GM04503 (cell line): Measurements from ENCODE around the gene RELL2.

ENCODE experiments used
- DNase-seq: peaks from one replicate; pipeline ENCODE4 v3.0.0-alpha.2; 2012; ENCODE audit warnings: low read depth

RELL2 gene

DNA sequence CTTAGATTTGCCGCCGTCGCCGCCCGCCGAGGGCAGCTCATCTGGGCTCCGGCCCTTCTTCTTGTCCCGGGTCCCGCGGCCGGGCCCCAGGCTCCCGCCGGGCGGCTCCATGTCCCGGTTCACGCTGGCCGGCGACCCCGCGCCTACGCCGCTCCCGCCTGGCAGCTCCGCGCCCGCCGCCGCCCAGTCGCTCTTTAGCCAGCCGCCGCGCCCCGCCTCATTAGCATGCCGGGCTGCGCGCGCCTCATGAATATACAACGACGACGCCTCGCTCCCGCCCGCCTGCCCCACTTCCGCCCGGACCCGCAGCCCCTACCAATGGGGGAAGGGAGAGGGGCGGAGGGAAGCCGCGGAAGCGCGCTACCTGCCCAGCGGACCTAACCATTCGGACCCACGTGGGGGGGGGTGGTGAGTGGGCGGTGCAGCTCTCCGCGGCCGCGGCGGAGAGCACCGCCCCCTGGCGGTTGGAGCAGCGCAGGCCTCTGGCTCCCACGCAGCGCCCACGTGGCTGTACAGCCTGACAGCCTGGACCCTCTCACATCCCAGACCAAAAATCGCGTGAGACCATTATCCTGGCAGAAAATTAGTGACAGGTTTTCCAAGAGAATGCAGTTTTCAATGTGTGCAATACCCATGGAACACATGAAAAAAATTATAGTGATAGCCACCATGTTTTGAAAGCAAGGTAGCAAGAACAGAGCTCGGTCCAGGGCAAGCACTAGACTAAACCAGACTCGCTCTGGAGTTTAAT, 17.8 kb upstream of the RELL2 start, which contains the start of gene DIAPH1:
Gene DIAPH1, minus strand, starts transcription at position 197 of the 751 bp plus-strand sequence. Its CDS starts 86 bp downstream, at position 111.
- peak; percentile 51 for DNase-seq

DNA sequence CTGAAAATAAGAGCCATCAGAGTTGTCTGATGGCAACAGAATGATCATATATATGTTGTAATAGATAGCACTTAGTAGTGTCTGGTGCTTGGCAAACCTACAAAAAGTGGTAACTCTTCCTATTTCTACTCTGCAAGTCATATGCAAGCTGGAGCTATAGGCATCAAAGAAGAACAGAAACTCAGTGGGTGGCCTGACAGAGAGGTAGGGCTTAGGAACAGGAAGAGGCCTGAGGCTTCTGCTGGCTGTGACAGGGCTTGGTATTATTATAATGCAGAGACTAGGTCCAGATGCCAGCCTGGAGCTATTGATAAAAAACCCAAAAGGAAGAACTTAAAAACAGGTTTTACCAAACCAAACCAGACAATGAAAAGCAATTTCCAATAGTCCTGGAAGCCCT, 13.6 kb upstream of the RELL2 start:
- DNase-seq: no peak

DNA sequence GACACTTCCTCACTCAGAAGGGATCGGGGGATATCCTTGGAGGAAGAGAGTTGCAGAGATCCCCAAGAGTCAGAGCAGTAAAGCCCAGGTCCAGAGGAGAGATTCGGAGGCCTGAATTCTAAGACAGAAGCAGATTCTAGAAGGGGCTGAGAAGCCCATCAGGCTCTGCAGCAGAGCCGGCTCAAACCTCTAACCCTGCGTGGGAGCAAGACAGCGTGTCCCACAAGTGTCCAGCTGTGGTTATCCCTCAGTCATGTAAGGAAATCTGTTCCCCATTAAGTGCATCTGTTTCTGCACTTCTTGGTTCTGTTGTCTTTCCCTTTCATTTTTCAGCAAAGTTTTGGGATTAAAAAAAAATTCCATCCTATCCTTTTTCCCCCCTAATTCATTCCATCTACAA, 13.2 kb upstream of the RELL2 start:
- DNase-seq: no peak

DNA sequence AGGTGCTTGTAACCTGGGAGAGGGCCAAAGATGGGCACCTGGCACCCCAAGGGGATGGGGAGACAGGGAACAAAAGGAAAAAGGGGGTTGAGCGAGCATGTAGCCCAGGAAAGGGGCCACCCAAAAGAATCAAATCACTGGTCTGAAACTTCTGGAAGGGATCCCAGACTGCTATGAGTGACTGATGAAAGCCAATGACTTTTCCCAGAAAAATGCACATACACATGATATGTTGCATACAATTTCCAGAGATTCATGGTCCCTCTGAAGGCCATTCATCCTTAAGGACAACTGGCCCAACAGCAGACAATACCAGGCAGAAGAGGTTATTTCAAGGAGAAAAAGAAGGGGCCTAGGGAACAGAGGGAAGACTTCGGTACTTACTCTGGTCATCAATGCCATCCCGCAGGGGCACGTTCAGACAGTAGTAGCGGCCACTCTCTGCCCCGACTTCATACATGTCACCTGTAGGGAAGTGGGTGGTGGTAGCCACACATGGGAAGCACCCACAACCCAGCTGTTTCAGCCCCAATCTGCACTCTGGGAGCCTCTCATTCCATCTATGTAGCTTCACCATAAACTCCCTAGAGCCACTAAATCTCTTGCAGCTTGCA, 8.5 kb upstream of the RELL2 start:
- no peak for DNase-seq

DNA sequence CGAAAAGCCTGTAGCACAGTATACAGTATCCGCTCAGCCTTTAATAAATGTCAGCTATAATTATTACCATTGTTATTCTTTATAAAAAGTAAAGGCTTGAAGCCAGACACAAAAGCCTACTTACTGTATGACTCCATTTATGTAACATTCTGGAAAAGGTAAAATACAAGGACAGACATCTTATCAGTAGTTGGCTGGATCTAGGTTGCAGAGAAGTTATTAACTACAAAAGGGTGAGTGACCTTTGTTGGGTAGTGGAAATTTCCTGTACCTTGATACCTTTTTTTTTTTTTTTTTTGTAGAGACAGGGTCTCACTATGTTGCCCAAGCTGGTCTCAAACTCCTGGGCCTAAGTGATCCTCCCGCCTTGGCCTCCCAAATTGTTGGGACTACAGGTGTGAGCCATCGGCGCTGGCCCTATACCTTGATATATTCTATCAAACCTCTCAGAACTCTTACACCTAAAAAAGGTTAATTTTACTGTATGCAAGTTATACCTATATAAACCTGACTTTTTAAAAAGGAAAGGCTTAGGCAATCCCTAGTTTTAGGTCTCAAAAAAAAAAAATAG, 6.1 kb upstream of the RELL2 start:
- DNase-seq: no peak

DNA sequence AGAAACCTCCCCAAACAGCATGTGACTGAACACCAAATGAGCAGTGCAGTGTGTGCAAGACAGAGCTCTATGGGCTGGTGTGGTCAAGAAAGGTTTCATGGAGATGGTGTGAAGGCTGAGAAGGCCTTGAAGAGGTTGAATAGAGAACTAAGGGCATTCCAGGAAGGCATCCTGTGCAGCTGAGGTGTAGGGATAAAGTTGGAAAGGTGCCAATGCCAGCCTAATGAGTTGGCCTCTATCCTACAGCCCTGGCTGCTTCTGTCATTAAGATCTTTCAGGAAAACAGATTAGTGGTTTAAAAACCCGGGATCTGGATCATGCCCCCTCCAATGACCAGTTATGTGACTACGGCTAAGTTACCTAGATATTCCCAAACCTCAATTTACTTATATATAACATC, 4.1 kb upstream of the RELL2 start:
- no peak for DNase-seq

DNA sequence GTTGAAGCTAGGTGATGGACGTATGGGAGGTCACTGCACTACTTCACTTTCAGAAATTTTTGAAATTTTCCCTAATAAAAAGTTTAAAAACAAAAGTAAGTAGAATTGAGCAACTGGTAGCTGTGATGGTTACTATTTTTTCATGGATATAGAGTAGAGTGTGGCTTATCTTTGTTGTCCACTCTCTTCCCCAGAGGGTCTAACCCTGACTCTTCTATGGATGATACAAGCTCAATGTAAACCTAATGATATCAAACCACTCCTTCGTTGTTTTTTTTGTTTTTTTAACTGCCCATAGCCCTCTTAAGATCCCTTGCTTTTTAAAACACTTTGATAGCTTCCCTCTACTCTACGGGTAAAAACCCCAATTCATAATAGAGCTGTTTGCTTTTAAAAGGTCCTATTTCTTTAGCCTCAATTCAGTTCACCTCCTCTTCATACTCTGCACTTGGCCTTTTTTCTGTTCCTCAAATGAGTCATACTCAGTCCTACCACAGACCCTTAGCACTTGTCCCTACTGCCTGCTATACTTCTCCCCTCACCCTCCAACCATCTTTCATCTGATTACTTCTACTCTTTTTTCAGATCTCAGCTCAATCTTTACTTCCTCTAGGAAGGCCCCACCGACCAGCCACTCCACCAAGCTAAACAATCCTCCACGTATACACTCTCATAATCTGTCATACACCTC, 2.8 kb upstream of the RELL2 start:
- no peak for DNase-seq

DNA sequence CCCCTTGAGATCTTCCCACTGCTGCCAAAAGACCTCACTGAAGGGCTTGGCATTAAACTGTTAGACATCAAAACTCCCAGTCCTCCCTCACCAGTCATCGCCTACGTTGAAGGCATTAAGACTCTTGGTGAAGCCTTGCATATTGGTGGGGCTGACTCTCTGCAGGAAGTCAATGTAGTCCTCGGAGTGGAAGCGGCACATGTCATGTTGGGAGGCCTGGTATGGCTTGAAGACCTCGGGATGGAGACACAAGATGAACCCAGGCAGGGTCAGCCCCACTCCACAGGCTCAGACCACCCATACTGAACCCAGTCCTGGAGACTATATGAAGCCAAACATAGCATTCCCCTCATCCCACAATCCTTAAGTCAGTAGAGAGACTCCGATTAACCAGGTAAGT, 2.1 kb upstream of the RELL2 start:
- no peak for DNase-seq

DNA sequence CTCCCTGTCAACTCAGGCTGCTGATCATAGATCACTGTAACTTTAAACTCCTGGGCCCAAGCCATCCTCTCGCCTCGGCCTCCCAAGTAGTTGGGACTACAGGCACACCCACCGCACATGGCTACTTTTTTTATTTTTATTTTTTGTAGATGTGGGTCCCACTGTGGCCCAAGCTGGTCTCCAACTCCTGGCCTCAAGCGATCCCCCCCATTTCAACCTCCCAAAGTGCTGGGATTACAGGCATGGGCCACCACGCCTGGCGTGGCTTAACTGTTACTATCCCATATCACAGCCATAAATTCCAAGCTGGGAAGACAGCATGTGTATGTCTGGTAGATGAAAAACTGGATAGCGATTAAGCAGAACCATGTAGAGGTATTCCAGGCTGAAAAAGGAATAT, 1.2 kb upstream of the RELL2 start:
- DNase-seq: no peak

DNA sequence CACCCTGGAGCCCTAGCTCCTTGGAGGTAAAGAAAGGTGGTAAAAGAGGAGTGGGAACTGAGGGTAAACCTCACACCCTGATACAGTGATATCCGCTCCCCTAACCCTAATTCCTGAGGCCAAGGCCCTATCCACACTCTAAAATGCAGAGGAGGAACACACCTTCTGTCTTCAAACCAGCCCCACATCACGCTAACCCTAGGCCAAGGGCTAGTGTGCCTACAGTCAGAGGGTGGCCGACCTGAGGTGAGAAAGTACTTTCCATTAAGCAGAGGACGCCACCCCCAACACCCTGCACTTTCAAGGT, 738 bp upstream of the RELL2 start:
- DNase-seq: no peak

DNA sequence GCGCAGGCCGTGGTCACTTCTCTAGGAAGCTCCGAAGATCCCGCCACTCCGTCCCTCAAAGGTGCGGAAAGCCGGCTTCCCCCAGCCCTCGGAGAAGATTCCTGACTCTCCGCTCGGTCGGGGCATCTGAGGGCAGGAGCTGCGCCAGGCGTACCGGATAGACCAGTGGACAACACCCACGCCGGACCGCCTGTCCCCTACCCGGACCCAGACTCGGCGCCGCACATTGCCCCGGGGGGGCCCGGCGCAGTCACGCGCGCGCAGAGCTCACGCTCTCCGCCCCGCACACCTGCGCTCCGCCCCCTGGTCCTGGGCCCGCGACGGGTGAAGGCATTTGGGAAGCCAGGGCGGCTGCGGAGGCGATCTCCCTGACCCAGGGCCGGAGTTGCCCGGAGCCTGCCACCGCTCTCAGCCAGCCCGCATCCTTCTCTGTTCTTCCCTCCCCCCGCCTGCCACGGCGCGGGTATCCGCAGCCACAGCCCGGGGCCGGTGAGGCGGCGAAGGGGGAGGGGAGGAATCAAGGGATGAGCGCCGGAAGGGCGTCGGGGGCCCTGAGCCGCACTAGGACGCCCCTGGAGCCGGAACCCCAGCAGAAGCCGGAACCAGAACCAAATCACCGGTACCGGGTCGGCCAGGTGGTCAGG, 448 bp downstream of the RELL2 start:
- DNase-seq: no peak

DNA sequence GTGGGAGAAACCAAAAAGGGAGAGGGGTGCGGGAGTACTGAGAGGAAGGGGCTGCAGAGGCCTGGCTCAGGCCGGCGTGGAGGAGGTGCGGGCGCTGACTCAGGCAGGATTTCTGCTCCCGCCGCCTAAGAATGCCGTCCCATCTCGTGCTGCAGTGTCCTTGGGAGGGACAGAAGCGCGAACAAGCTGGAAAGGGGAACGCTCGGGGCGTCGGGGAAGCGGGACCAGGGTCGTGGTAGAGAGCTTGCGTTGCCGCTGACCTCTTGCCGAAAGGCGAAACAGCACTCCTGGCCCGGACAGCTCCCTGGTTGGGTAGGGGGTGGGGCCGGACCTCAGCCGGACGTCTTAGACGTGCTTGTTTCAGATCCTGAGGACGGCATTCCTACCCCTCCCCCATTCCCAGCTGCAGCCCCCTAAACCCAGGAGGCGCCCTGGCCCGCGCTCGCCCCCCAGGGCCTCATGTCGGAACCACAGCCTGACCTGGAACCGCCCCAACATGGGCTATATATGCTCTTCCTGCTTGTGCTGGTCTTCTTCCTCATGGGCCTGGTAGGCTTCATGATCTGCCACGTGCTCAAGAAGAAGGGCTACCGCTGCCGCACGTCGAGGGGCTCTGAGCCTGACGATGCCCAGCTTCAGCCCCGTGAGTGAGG, 1.1 kb downstream of the RELL2 start:
- DNase-seq: no peak

DNA sequence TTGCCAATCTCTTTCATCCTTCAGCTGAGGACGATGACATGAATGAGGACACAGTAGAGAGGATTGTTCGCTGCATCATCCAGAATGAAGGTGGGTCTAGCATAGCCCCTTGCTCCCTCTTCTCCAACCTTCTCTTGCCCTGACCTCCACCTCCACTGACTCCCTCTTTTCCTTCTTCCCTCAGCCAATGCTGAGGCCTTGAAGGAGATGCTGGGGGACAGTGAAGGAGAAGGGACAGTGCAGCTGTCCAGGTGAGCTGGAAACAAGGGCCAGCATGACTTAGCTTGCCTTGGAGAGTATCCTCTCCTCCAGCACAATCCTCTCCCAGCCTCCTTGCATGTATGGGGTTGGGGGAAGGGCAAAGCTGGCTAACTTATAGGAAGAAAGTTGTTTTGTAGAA, 2.0 kb downstream of the RELL2 start:
- no peak for DNase-seq

DNA sequence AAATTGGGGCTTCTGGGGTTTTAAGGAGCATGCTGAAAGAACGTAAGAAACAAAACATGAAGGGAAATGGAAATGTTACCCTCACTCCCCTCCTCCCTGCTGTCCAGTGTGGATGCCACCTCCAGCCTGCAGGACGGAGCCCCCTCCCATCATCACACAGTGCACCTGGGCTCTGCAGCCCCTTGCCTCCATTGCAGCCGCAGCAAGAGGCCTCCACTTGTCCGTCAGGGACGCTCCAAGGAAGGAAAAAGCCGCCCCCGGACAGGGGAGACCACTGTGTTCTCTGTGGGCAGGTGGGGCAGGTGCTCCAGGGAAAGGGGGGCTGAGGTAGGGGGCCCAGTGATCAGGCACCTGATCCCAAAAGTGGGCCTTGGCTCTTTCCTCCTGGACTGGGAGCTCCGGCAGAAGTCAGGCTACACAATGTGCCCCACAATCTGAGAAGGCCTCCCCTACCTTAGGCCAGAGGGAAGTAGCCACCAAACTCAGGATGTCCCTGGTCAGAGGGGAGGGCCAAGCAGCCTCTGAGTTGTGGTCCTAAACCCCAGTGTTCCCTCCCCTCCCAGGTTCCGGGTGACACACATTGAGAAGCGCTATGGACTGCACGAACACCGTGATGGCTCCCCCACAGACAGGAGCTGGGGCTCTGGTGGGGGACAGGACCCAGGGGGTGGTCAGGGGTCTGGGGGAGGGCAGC, 2.7 kb downstream of the RELL2 start:
- DNase-seq: no peak

DNA sequence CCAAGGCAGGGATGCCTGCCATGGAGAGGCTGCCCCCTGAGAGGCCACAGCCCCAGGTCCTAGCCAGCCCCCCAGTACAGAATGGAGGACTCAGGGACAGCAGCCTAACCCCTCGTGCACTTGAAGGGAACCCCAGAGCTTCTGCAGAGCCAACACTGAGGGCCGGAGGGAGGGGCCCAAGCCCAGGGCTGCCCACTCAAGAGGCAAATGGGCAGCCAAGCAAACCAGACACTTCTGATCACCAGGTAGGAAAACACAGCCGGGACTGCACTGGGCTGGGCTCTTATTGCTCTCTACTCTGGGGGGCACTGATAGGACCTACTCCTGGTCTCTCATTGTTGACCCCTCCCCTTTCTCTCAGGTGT, 3.2 kb downstream of the RELL2 start:
- DNase-seq: no peak

DNA sequence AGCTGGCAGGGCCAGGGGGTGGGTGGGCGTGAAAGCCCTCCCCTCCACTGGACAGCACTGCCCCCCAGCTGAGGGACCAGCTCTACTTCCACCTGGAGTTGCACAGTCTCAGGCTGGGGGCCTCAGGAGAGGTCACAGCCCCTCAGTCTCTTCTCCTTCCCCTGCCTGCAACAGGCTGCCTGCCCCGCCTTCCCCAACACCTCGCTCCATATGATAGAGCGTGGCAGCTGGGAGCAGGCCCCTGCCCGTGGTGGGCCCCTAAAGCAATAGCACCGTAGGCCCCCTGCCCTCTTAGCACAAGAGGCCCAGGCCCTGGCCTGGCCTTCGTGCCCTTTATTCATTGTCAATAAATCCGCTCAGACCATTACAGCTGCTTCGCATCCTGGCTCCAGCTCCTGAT, 3.9 kb downstream of the RELL2 start:
- DNase-seq: no peak

DNA sequence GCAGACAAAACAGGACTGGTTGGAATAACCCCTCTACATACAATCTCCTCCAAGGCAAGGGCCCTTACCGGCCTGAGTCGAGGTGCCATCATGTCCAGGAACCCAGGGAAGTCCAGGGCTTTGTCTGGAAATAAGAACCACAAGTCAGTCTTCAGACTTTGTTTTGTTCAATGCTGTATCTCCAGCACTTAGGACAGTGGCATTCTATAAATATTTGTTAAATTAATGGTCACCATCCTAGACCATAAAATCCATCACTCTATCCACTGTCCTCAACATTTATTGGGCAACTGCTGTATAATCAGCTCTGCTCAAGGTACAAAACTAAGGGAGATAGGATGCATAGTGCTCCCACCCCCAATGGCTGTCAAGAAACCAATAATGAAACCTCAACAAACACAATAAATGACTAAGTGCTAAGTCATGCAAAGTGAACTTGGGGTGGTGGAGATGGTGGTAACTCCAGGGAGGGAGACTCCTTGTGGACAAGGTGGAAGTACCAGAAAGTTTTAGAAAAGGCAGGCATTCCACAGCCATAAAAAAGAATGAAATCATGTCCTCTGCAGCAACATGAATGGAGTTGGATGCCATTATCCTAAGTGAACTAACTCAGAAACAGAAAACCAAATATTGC, 5.0 kb downstream of the RELL2 start:
- peak; percentile 47 for DNase-seq

DNA sequence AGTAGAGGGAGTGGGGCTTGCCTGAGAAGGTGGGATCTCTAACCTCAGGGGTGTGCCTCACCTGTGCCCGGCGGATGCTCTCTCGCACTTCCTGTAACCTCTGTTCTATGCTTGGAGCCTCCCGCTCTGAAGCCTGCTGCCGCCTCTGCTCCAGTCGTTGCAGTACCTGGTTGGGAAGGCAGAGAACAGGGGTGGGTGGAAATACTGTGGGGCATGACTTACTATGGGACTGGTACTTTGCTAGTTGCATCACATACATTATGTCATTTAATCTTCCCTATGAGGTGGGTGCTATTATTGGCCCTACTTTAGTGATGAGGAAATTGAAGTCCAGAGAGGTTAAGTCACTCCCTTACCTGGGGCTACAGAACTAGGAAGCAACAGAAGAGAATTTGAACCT, 9.2 kb downstream of the RELL2 start:
- no peak for DNase-seq

DNA sequence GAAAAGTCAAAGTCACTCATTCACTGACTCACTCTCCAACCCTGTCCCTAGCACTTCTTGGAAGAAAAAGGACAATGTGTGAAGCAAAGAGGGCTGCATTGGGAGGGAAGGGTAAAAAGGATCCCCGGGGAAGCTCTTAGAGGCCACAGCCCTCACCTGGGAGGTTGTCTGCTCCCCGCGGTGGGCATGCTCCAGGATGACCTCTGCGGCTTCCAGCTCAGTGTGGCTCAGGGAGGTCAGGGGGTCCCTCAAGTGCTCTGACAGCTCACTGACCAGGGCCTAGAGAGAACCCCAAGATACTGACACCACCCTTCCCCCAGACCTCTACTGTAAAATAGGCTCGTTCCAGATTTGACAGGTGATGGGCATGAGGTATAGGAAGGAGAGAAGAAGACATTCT, 10.4 kb downstream of the RELL2 start:
- DNase-seq: no peak

DNA sequence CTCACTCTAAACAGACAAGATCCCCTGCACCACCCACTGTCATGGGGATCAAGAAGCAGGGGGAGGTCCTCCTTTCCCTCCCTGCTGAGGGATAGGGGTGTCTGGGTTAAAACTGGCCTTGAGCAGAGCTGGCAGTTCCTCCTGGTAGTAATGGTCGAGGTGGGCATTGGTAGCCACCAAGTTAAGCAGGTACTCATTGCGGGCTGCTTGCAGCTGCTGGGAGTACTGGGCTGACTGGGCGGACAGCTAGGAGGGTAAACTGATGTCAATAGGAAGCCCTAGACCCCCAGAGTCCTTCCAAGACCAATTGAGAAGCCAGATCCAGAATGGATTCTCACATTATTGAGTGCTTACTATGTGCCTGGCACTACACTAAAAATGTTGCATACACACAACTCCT, 11.1 kb downstream of the RELL2 start:
- no peak for DNase-seq

DNA sequence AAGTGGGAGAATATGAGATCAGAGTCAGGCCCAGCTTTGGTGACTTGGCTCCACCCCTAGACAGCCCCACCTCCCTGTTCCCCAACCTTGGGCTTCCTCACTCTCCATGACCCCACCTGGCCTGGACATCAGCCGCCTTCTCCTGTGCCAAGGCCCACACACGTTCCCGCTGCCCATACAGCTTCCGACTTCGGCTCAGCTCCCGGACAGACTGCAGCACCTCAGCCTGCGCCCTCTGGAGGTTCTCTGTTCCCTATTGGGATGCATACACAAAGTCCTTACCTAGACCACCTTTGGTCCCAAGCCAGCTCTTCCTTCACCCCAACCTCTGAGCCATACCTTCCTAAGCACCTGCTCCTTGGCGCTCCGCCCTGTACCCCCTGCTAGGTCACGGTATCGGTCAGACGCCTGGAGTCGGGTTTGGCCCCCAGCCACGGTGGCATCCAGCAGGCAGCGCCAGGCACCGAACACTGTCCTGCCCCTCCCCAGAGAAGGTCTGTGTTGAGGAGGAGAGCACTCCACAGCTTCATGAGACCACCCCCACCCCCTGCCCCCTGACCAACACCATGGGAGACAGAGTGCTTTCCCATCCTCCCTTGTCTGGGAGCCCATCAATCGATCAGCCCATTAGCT, 12.4 kb downstream of the RELL2 start:
- DNase-seq: no peak
